ENCODE data around the gene PGBD4.

PGBD4 gene

DNA sequence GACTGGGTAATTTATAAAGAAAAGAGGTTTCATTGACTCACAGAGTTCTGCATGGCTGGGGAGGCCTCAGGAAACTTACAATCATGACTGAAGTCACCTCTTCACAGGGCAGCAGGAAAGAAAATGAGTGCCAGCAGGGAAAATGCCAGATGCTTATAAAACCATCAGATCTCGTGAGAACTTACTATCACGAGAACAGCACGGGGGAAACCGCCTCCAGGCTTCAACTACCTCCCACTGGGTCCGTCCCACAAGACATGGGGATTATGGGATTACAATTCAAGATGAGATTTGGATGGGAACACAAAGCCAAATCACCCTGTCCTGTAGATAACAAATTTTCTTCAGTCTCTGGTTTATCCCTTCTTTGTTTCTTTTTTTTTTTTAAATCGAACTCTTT is 31.9 kb upstream of the PGBD4 start:
- Histone ChIP-seq H3K4me1 (ENCODE audit: control insufficient read depth in 5 of 5, insufficient read depth in 5 of 5, low read length in 5 of 5) (no peaks in the 10 kb centered on the region), H3K36me3 (ENCODE audit: control insufficient read depth in 5 of 5, insufficient read depth in 5 of 5, low read length in 5 of 5) (no peaks in the 10 kb centered on the region), H3K9ac (ENCODE audit: low read length in 5 of 5) (no peak overlapping the region), H3K9me3 (ENCODE audit: control insufficient read depth in 5 of 5, low read length in 5 of 5) (no peaks in the 10 kb centered on the region), H3K27ac (ENCODE audit: low read depth, low read length) (no peak overlapping the region), H3K4me3 (ENCODE audit: low read depth in 1 of 5, low read length in 5 of 5) (no peak overlapping the region), H3K27me3 (ENCODE audit: control insufficient read depth in 5 of 5, insufficient read depth in 4 of 5, low read length in 5 of 5) (no peaks in the 10 kb centered on the region)

GRCh38 chr15:34076785-34077184 is 25.1 kb upstream of the PGBD4 start:
- Histone ChIP-seq H3K27ac (ENCODE audit: low read depth, low read length) (no peak overlapping the region), H3K4me3 (ENCODE audit: low read depth in 1 of 5, low read length in 5 of 5) (no peak overlapping the region), H3K36me3 (ENCODE audit: control insufficient read depth in 5 of 5, insufficient read depth in 5 of 5, low read length in 5 of 5) (peaks cover 0 to 2% (median 0%) of the 10 kb centered on the region in 5 donors), H3K9me3 (ENCODE audit: control insufficient read depth in 5 of 5, low read length in 5 of 5) (no peaks in the 10 kb centered on the region), H3K4me1 (ENCODE audit: control insufficient read depth in 5 of 5, insufficient read depth in 5 of 5, low read length in 5 of 5) (no peaks in the 10 kb centered on the region), H3K9ac (ENCODE audit: low read length in 5 of 5) (no peak overlapping the region), H3K27me3 (ENCODE audit: control insufficient read depth in 5 of 5, insufficient read depth in 4 of 5, low read length in 5 of 5) (no peaks in the 10 kb centered on the region)

DNA sequence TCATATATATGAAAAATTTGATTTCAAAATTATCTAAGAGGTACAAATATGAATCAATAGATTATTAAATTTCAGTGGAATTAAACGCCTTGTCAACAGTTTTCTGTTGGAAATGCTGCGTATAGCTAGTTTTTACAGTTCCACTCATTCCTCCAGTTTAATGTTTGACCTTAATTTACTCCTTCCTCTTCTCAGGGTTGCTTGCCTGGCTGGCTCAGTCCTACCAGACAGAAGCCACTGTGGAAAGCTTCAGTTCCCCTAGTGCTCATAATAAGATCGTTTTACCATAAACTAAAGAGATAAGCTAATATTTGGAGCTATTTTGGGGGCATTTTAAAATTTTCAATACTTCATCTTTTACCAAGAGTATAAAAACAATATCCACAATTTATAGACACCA is 23.0 kb upstream of the PGBD4 start:
- Histone ChIP-seq H3K4me3 (ENCODE audit: low read depth in 1 of 5, low read length in 5 of 5) (no peak overlapping the region), H3K4me1 (ENCODE audit: control insufficient read depth in 5 of 5, insufficient read depth in 5 of 5, low read length in 5 of 5) (no peaks in the 10 kb centered on the region), H3K27me3 (ENCODE audit: control insufficient read depth in 5 of 5, insufficient read depth in 4 of 5, low read length in 5 of 5) (no peaks in the 10 kb centered on the region), H3K9ac (ENCODE audit: low read length in 5 of 5) (no peak overlapping the region), H3K36me3 (ENCODE audit: control insufficient read depth in 5 of 5, insufficient read depth in 5 of 5, low read length in 5 of 5) (peaks cover 0 to 8% (median 5%) of the 10 kb centered on the region in 5 donors), H3K27ac (ENCODE audit: low read depth, low read length) (no peak overlapping the region), H3K9me3 (ENCODE audit: control insufficient read depth in 5 of 5, low read length in 5 of 5) (no peaks in the 10 kb centered on the region)

DNA sequence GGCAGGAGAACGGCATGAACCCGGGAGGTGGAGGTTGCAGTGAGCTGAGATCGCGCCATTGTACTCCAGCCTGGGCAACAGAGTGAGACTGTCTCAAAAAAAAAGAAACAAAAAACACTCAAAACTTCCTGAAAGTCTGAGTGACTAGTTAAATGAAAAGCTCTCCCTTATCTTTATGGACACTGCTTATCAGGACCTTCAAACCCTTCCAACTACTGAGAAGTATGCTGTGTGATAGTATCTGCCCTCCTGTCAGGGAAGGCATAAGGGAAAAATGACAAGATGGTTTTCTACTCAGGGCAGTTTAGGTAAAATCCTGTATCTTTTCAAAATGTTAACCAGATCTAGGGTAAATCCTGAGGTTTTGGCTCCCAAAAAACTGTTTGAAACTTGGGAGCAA is 22.0 kb upstream of the PGBD4 start:
- H3K4me3 ChIP-seq (ENCODE audit: low read depth in 1 of 5, low read length in 5 of 5): no peak overlapping the region
- no peak overlapping the region for H3K9ac ChIP-seq (ENCODE audit: low read length in 5 of 5)
- H3K27me3 ChIP-seq (ENCODE audit: control insufficient read depth in 5 of 5, insufficient read depth in 4 of 5, low read length in 5 of 5): no peaks in the 10 kb centered on the region
- H3K27ac ChIP-seq (ENCODE audit: low read depth, low read length): no peak overlapping the region
- H3K4me1 ChIP-seq (ENCODE audit: control insufficient read depth in 5 of 5, insufficient read depth in 5 of 5, low read length in 5 of 5): peaks cover 0 to 3% (median 0%) of the 10 kb centered on the region in 5 donors
- no peaks in the 10 kb centered on the region for H3K9me3 ChIP-seq (ENCODE audit: control insufficient read depth in 5 of 5, low read length in 5 of 5)
- peaks cover 5 to 14% (median 8%) of the 10 kb centered on the region in 5 donors for H3K36me3 ChIP-seq (ENCODE audit: control insufficient read depth in 5 of 5, insufficient read depth in 5 of 5, low read length in 5 of 5)

DNA sequence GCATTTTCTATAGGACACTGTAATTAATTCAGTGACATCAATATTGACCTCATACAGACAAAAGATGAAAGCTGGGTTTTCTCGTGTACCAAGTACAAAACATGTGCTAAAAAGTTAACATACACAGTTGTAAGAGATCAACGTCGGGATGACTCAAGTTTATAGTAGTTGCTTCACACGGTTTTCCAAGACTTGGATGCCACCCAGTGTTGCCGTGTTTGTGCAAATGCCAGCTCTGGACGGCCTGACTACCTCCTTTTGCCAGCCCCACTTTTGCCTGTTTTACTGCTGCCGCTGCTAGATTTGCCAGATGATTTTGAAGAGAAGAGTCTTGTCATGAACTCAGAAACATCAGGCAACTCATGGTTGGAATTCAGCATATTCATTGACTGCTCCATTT is 17.8 kb upstream of the PGBD4 start:
- no peaks in the 10 kb centered on the region for H3K27me3 ChIP-seq (ENCODE audit: control insufficient read depth in 5 of 5, insufficient read depth in 4 of 5, low read length in 5 of 5)
- no peaks in the 10 kb centered on the region for H3K9me3 ChIP-seq (ENCODE audit: control insufficient read depth in 5 of 5, low read length in 5 of 5)
- H3K36me3 ChIP-seq (ENCODE audit: control insufficient read depth in 5 of 5, insufficient read depth in 5 of 5, low read length in 5 of 5): peaks cover 18 to 32% (median 27%) of the 10 kb centered on the region in 5 donors
- H3K4me3 ChIP-seq (ENCODE audit: low read depth in 1 of 5, low read length in 5 of 5): no peak overlapping the region
- H3K27ac ChIP-seq (ENCODE audit: low read depth, low read length): no peak overlapping the region
- H3K9ac ChIP-seq (ENCODE audit: low read length in 5 of 5): no peak overlapping the region
- peaks cover 0 to 3% (median 0%) of the 10 kb centered on the region in 5 donors for H3K4me1 ChIP-seq (ENCODE audit: control insufficient read depth in 5 of 5, insufficient read depth in 5 of 5, low read length in 5 of 5)

DNA sequence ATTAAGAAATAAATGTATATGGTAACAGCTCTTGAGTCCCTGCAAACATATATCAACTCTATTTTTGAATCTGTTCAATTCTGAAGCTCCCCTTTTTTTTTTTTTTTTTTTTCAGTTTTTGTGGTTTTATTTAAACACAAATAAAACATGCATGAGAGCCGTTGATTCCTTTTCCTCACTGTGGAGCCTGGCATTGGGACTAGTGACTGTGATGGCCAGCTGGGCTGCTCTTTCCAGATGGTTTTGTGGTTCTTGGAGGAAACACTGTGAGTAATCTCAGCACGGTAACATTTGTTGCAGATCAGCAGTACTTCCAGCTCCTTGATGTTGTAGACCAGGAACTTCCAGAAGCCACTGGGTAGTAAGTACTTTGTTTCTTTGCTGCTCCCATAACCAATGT is 16.1 kb upstream of the PGBD4 start:
- Histone ChIP-seq H3K4me3 (ENCODE audit: low read depth in 1 of 5, low read length in 5 of 5) (no peak overlapping the region), H3K4me1 (ENCODE audit: control insufficient read depth in 5 of 5, insufficient read depth in 5 of 5, low read length in 5 of 5) (peaks cover 0 to 3% (median 0%) of the 10 kb centered on the region in 5 donors), H3K27me3 (ENCODE audit: control insufficient read depth in 5 of 5, insufficient read depth in 4 of 5, low read length in 5 of 5) (no peaks in the 10 kb centered on the region), H3K9ac (ENCODE audit: low read length in 5 of 5) (no peak overlapping the region), H3K9me3 (ENCODE audit: control insufficient read depth in 5 of 5, low read length in 5 of 5) (no peaks in the 10 kb centered on the region), H3K27ac (ENCODE audit: low read depth, low read length) (no peak overlapping the region), H3K36me3 (ENCODE audit: control insufficient read depth in 5 of 5, insufficient read depth in 5 of 5, low read length in 5 of 5) (peaks cover 24 to 36% (median 32%) of the 10 kb centered on the region in 5 donors)

GRCh38 chr15:34099914-34100313 is 2.0 kb upstream of the PGBD4 start:
- H3K4me3 ChIP-seq (ENCODE audit: low read depth in 1 of 5, low read length in 5 of 5): no peak overlapping the region
- H3K27ac ChIP-seq (ENCODE audit: low read depth, low read length): no peak overlapping the region

DNA sequence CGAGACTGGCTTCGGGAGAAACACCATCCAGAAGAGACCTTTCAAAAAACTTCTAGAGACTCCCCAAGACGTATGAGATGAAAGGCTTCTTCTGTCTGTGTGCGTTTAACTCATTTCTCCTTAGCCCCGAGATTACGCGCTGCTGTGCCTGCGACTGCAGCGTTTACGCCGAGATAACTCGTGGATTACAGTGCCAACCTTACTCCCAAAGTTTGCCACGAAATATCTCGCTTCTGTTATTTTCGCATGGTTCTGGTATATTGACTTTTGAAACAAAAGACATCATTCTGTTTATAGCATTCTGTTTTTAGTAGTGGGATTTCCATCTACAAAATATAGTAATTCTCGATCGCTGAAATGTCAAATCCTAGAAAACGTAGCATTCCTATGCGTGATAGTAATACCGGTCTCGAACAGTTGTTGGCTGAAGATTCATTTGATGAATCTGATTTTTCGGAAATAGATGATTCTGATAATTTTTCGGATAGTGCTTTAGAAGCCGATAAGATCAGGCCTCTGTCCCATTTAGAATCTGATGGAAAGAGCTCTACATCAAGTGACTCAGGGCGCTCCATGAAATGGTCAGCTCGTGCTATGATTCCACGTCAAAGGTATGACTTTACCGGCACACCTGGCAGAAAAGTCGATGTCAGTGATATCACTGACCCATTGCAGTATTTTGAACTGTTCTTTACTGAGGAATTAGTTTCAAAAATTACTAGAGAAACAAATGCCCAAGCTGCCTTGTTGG is 467 bp downstream of the PGBD4 start:
- peaks cover 6 to 28% (median 22%) of the 10 kb centered on the region in 5 donors for H3K4me1 ChIP-seq (ENCODE audit: control insufficient read depth in 5 of 5, insufficient read depth in 5 of 5, low read length in 5 of 5)
- H3K27ac ChIP-seq (ENCODE audit: low read depth, low read length): peak overlapping the region; percentile 89
- no peaks in the 10 kb centered on the region for H3K9me3 ChIP-seq (ENCODE audit: control insufficient read depth in 5 of 5, low read length in 5 of 5)
- no peaks in the 10 kb centered on the region for H3K36me3 ChIP-seq (ENCODE audit: control insufficient read depth in 5 of 5, insufficient read depth in 5 of 5, low read length in 5 of 5)
- peak overlapping the region; percentile 78 to 99 (median 91) for H3K9ac ChIP-seq (ENCODE audit: low read length in 5 of 5)
- H3K4me3 ChIP-seq (ENCODE audit: low read depth in 1 of 5, low read length in 5 of 5): peak overlapping the region; percentile 76 to 99 (median 94)
- no peaks in the 10 kb centered on the region for H3K27me3 ChIP-seq (ENCODE audit: control insufficient read depth in 5 of 5, insufficient read depth in 4 of 5, low read length in 5 of 5)

More at GRCh38 chr15:34099914-34100313, 2.0 kb upstream of the PGBD4 start:
- peak overlapping the region in 1 of 5 donors; percentile 75 for H3K9ac ChIP-seq (ENCODE audit: low read length in 5 of 5)
- H3K9me3 ChIP-seq (ENCODE audit: control insufficient read depth in 5 of 5, low read length in 5 of 5): no peaks in the 10 kb centered on the region
- peaks cover 1 to 10% (median 4%) of the 10 kb centered on the region in 5 donors for H3K36me3 ChIP-seq (ENCODE audit: control insufficient read depth in 5 of 5, insufficient read depth in 5 of 5, low read length in 5 of 5)
- H3K4me1 ChIP-seq (ENCODE audit: control insufficient read depth in 5 of 5, insufficient read depth in 5 of 5, low read length in 5 of 5): peaks cover 6 to 28% (median 22%) of the 10 kb centered on the region in 5 donors
- H3K27me3 ChIP-seq (ENCODE audit: control insufficient read depth in 5 of 5, insufficient read depth in 4 of 5, low read length in 5 of 5): no peaks in the 10 kb centered on the region

GRCh38 chr15:34106423-34106822 is 4.5 kb downstream of the PGBD4 start:
- Histone ChIP-seq H3K27ac (ENCODE audit: low read depth, low read length) (no peak overlapping the region), H3K9me3 (ENCODE audit: control insufficient read depth in 5 of 5, low read length in 5 of 5) (no peaks in the 10 kb centered on the region), H3K4me3 (ENCODE audit: low read depth in 1 of 5, low read length in 5 of 5) (no peak overlapping the region), H3K27me3 (ENCODE audit: control insufficient read depth in 5 of 5, insufficient read depth in 4 of 5, low read length in 5 of 5) (no peaks in the 10 kb centered on the region), H3K9ac (ENCODE audit: low read length in 5 of 5) (no peak overlapping the region), H3K4me1 (ENCODE audit: control insufficient read depth in 5 of 5, insufficient read depth in 5 of 5, low read length in 5 of 5) (peaks cover 4 to 8% (median 6%) of the 10 kb centered on the region in 5 donors), H3K36me3 (ENCODE audit: control insufficient read depth in 5 of 5, insufficient read depth in 5 of 5, low read length in 5 of 5) (no peaks in the 10 kb centered on the region)

- Histone ChIP-seq H3K27ac (ENCODE audit: low read depth, low read length) (no peak overlapping the region), H3K4me1 (ENCODE audit: control insufficient read depth in 5 of 5, insufficient read depth in 5 of 5, low read length in 5 of 5) (peaks cover 0 to 6% (median 5%) of the 10 kb centered on the region in 5 donors), H3K27me3 (ENCODE audit: control insufficient read depth in 5 of 5, insufficient read depth in 4 of 5, low read length in 5 of 5) (no peaks in the 10 kb centered on the region), H3K4me3 (ENCODE audit: low read depth in 1 of 5, low read length in 5 of 5) (no peak overlapping the region), H3K9me3 (ENCODE audit: control insufficient read depth in 5 of 5, low read length in 5 of 5) (no peaks in the 10 kb centered on the region), H3K36me3 (ENCODE audit: control insufficient read depth in 5 of 5, insufficient read depth in 5 of 5, low read length in 5 of 5) (no peaks in the 10 kb centered on the region), H3K9ac (ENCODE audit: low read length in 5 of 5) (no peak overlapping the region)
These were observed 5.4 kb downstream of the PGBD4 start for GRCh38 chr15:34107315-34107714.

Data from subcutaneous abdominal adipose tissue (tissue), 5 donors.